OCI-LY3 (cell line): ENCODE measurements around the gene GALNT16.

Experiments
- H2AFZ ChIP-seq: fragments of 200-600, 300-600 bp; shearing (Covaris generic); 2 replicates; pipeline ENCODE4 v1.6.0; 2014; ENCODE audit warnings: antibody characterized with exemption, low read depth, low read length
- H3K27ac ChIP-seq: fragments of 200-600, 300-600 bp; sonication (generic); 2 replicates; pipeline ENCODE4 v1.5.1; 2014; ENCODE audit warnings: mild to moderate bottlenecking, low read length, moderate library complexity, mixed read lengths
- H3K27me3 ChIP-seq: fragments of 200-600, 300-600 bp; sonication (generic); 2 replicates; pipeline ENCODE4 v1.6.1; 2014; ENCODE audit warnings: low read depth, low read length, mixed read lengths
- H3K36me3 ChIP-seq: fragments of 200-600, 300-600 bp; sonication (generic); replicated peaks from 2 replicates; pipeline ENCODE3; 2014; ENCODE audit warnings: low read depth, low read length, mixed read lengths
- H3K4me1 ChIP-seq: fragments of 300-600, 200-600 bp; sonication (generic); 2 replicates; pipeline ENCODE4 v1.6.1; 2014; ENCODE audit warnings: low read length, mixed read lengths
- H3K4me2 ChIP-seq: fragments of 200-600, 300-600 bp; sonication (generic); 2 replicates; pipeline ENCODE4 v1.6.1; 2014; ENCODE audit warnings: low read length, mixed read lengths
- H3K4me3 ChIP-seq: fragments of 300-600, 200-600 bp; sonication (generic); 2 replicates; pipeline ENCODE4 v1.5.1; 2014; ENCODE audit warnings: antibody characterized with exemption, mild to moderate bottlenecking, low read length, moderate library complexity
- H3K79me2 ChIP-seq: fragments of 300-600, 200-600 bp; shearing (Covaris generic); 2 replicates; pipeline ENCODE4 v1.6.1; 2014; ENCODE audit warnings: mild to moderate bottlenecking, low read length, mixed read lengths
- H3K9ac ChIP-seq: fragments of 300-600, 200-600 bp; shearing (Covaris generic); 2 replicates; pipeline ENCODE4 v1.6.0; 2014; ENCODE audit warnings: mild to moderate bottlenecking, low read length, moderate library complexity
- H3K9me3 ChIP-seq: fragments of 200-600, 300-600 bp; shearing (Covaris generic); 2 replicates; pipeline ENCODE4 v1.6.1; 2014; ENCODE audit warnings: low read length, mixed read lengths; ENCODE audit not compliant: insufficient read depth
- H4K20me1 ChIP-seq: fragments of 200-600, 300-600 bp; sonication (generic); 2 replicates; pipeline ENCODE4 v1.6.1; 2016; ENCODE audit warnings: low read length, mixed read lengths; ENCODE audit not compliant: insufficient read depth
- CTCF ChIP-seq: fragments of 200-600, 300-600 bp; sonication (generic); IDR thresholded peaks from 2 replicates; pipeline ENCODE4 v1.5.1; 2014; ENCODE audit warnings: antibody characterized with exemption, low read length, low read depth
- EZH2phosphoT487 ChIP-seq: fragments of 200-600 bp; shearing (Covaris generic); IDR thresholded peaks from 2 replicates; pipeline ENCODE4 v1.6.1; 2018; ENCODE audit warnings: antibody characterized with exemption, mixed run types, low read depth

The GALNT16 gene

GRCh38 chr14:69324341-69324931 is 64.5 kb downstream of the GALNT16 start:
- Histone ChIP-seq H3K4me1 (no peaks in the 10 kb centered on the region), H2AFZ (no peak overlapping the region), H3K79me2 (no peaks in the 10 kb centered on the region), H3K9me3 (no peaks in the 10 kb centered on the region), H3K9ac (no peak overlapping the region), H3K27ac (no peak overlapping the region), H3K4me2 (no peak overlapping the region), H3K27me3 (no peaks in the 10 kb centered on the region), H4K20me1 (no peaks in the 10 kb centered on the region), H3K36me3 (no peaks in the 10 kb centered on the region), H3K4me3 (no peak overlapping the region)
- TF ChIP-seq CTCF (no peak), EZH2phosphoT487 (no peak)

DNA sequence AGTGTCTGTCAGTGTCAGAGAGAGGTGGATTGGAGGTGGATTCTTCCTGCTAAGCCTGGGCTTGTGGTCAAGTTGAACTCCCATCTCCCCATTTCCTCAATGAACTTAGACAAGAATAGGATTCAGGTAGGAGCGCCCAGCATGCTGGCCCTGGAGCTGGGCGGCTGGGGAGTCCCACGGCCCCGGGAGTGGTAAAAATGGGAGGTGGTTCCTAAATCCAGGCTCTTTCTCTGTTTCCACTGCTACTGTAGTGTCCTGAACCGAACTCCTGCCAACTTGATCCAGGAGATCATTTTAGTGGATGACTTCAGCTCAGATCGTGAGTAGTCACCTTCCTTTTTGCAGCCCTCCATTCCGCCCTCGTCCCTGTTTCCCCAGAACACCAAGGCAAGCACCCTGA is 65.1 kb downstream of the GALNT16 start:
- Histone ChIP-seq H3K79me2 (no peaks in the 10 kb centered on the region), H3K9me3 (no peaks in the 10 kb centered on the region), H3K27ac (no peak overlapping the region), H3K4me1 (no peaks in the 10 kb centered on the region), H3K9ac (no peak overlapping the region), H3K36me3 (no peaks in the 10 kb centered on the region), H3K27me3 (no peaks in the 10 kb centered on the region), H3K4me2 (no peak overlapping the region), H2AFZ (no peak overlapping the region), H4K20me1 (no peaks in the 10 kb centered on the region), H3K4me3 (no peak overlapping the region)
- no peak for TF ChIP-seq EZH2phosphoT487
- no peak for TF ChIP-seq CTCF

GRCh38 chr14:69325646-69326265 is 65.8 kb downstream of the GALNT16 start:
- TF ChIP-seq CTCF, result no peak
- TF ChIP-seq EZH2phosphoT487, result no peak
- Histone ChIP-seq H3K4me3 (no peak overlapping the region), H3K79me2 (no peaks in the 10 kb centered on the region), H3K4me2 (no peak overlapping the region), H4K20me1 (no peaks in the 10 kb centered on the region), H3K9me3 (no peaks in the 10 kb centered on the region), H3K36me3 (no peaks in the 10 kb centered on the region), H3K27me3 (no peaks in the 10 kb centered on the region), H2AFZ (no peak overlapping the region), H3K27ac (no peak overlapping the region), H3K9ac (no peak overlapping the region), H3K4me1 (no peaks in the 10 kb centered on the region)

GRCh38 chr14:69326611-69327010 is 66.7 kb downstream of the GALNT16 start:
- H3K36me3 ChIP-seq, result no peaks in the 10 kb centered on the region
- no peak overlapping the region for H3K4me3 ChIP-seq
- no peaks in the 10 kb centered on the region for H3K4me1 ChIP-seq
- no peaks in the 10 kb centered on the region for H3K79me2 ChIP-seq
- no peaks in the 10 kb centered on the region for H3K27me3 ChIP-seq
- H2AFZ ChIP-seq, result no peak overlapping the region
- H3K4me2 ChIP-seq, result no peak overlapping the region
- no peaks in the 10 kb centered on the region for H4K20me1 ChIP-seq
- no peaks in the 10 kb centered on the region for H3K9me3 ChIP-seq
- H3K9ac ChIP-seq, result no peak overlapping the region
- no peak for TF ChIP-seq EZH2phosphoT487
- H3K27ac ChIP-seq, result no peak overlapping the region
